ENCODE results near the gene GRID1.

DNA sequence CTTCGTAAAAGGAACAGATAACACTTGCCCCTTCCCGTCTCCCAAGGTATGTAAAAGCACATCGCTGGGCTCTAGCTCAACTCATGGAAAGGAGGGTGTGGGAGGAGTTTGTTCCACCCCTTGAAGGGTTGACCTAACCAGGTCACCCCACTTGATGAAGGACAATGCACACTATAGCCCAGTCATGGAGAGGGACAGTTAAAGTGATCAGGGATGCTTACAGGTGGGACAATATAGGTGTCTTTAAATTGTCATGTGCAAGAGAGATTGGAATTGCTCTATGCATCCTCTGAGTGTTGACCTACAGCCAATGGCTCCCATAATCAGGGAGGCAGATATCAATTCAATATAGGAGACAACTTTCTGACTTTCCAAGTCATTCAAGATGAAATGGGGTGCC, 448.2 kb downstream of the GRID1 start:
- no peak for TF ChIP-seq CTCF (IDR thresholded peaks at IDR 0.05 in 2 of 3, conservative IDR thresholded peaks at IDR 0.05 in 1 of 3; ENCODE audit: control insufficient read depth in 2 of 3, extremely low read depth in 1 of 3, insufficient read depth in 1 of 3, low read depth in 3 of 3, low read length in 3 of 3)
- no peak for TF ChIP-seq HCFC1 (IDR thresholded peaks at IDR 0.05; ENCODE audit: low read length)
- no peak for TF ChIP-seq POLR2AphosphoS5 (IDR thresholded peaks at IDR 0.05; ENCODE audit: low read length)
- no peak for TF ChIP-seq FOXK2 (IDR thresholded peaks at IDR 0.05)
- TF ChIP-seq, protein P1, sequence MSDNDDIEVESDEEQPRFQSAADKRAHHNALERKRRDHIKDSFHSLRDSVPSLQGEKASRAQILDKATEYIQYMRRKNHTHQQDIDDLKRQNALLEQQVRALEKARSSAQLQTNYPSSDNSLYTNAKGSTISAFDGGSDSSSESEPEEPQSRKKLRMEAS (IDR thresholded peaks at IDR 0.05; ENCODE audit: low read depth, low read length), result no peak
- no peak for TF ChIP-seq ZNF217 (IDR thresholded peaks at IDR 0.05)
- no peak for TF ChIP-seq MXI1 (IDR thresholded peaks at IDR 0.05; ENCODE audit: low read depth, low read length)
- TF ChIP-seq, protein P2, sequence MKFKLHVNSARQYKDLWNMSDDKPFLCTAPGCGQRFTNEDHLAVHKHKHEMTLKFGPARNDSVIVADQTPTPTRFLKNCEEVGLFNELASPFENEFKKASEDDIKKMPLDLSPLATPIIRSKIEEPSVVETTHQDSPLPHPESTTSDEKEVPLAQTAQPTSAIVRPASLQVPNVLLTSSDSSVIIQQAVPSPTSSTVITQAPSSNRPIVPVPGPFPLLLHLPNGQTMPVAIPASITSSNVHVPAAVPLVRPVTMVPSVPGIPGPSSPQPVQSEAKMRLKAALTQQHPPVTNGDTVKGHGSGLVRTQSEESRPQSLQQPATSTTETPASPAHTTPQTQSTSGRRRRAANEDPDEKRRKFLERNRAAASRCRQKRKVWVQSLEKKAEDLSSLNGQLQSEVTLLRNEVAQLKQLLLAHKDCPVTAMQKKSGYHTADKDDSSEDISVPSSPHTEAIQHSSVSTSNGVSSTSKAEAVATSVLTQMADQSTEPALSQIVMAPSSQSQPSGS (IDR thresholded peaks at IDR 0.05; ENCODE audit: low read length), result no peak
- no peak for TF ChIP-seq GABPA (IDR thresholded peaks at IDR 0.05; ENCODE audit: low read depth)
- no peak for TF ChIP-seq TAF1 (IDR thresholded peaks at IDR 0.05; ENCODE audit: borderline replicate concordance, low read depth, low read length)
- TF ChIP-seq USF2 (IDR thresholded peaks at IDR 0.05; ENCODE audit: borderline replicate concordance, low read depth, low read length), result no peak
- TF ChIP-seq HDAC2 (IDR thresholded peaks at IDR 0.05), result no peak
- TF ChIP-seq NR2C2 (IDR thresholded peaks at IDR 0.05; ENCODE audit: borderline replicate concordance, control insufficient read depth, insufficient read length, low read depth), result no peak
- no peak for TF ChIP-seq SIN3A (IDR thresholded peaks at IDR 0.05; ENCODE audit: low read depth, low read length)
